ENCODE measurements around the gene CCDC88B. TPM values are rescaled to one million over a fixed set of nuclear protein-coding genes. Genes with fewer than 3 reads are reported as not detected.
A peak's percentile ranks its signal among the peaks of the same experiment; 100 is the strongest.

CCDC88B gene
- total RNA-seq, 1 experiment from 2014 or later = 14.7 TPM

GRCh38 chr11:64358907-64359711 is 19.1 kb downstream of the CCDC88B start, which contains the start of gene RPS6KA4 (continued):
- no peak for TF ChIP-seq ATF3 (IDR thresholded peaks at IDR 0.05)
- TF ChIP-seq ZFX (IDR thresholded peaks at IDR 0.05) = peak; percentile 69; the same call in 1 of the 2 replicates
- TF ChIP-seq EZH2 (IDR thresholded peaks at IDR 0.05) = no peak

GRCh38 chr11:64359712-64360445 is 19.9 kb downstream of the CCDC88B start:
- Histone ChIP-seq H3K27ac (ENCODE audit: low read depth, low read length) (peak overlapping the region; percentile 87), H3K4me1 (ENCODE audit: control insufficient read depth in 1 of 2, insufficient read depth in 2 of 2, low read length in 2 of 2) (peaks cover 28 to 53% of the 10 kb centered on the region in 2 experiments), H3K9ac (ENCODE audit: low read length) (peak overlapping the region; percentile 95)
- TF ChIP-seq ZBTB33 (IDR thresholded peaks at IDR 0.05; ENCODE audit: extremely low read depth, insufficient replicate concordance, low read length) = no peak
- TF ChIP-seq YY1 (IDR thresholded peaks at IDR 0.05; ENCODE audit: extremely low read depth, insufficient replicate concordance, low read depth, low read length) = no peak
- TF ChIP-seq EZH2phosphoT487 (IDR thresholded peaks at IDR 0.05; ENCODE audit: borderline replicate concordance) = no peak
- no peak for TF ChIP-seq ATF3 (IDR thresholded peaks at IDR 0.05)
- no peak for TF ChIP-seq JUND (IDR thresholded peaks at IDR 0.05)
- TF ChIP-seq MAX (IDR thresholded peaks at IDR 0.05) = no peak
- no peak for TF ChIP-seq POLR2A (IDR thresholded peaks at IDR 0.05; ENCODE audit: borderline replicate concordance, extremely low read depth, insufficient read depth, insufficient read length)
- TF ChIP-seq RAD21 (IDR thresholded peaks at IDR 0.05; ENCODE audit: low read depth) = no peak
- TF ChIP-seq CTCF (IDR thresholded peaks at IDR 0.05 in 2 of 3, conservative IDR thresholded peaks at IDR 0.05 in 1 of 3; ENCODE audit: borderline replicate concordance in 1 of 3, insufficient read depth in 1 of 3, low read depth in 2 of 3, low read length in 2 of 3) = no peak
- no peak for TF ChIP-seq REST (IDR thresholded peaks at IDR 0.05; ENCODE audit: low read depth)
- TF ChIP-seq EZH2 (IDR thresholded peaks at IDR 0.05) = no peak

More at GRCh38 chr11:64359712-64360445, 19.9 kb downstream of the CCDC88B start:
- no peaks in the 10 kb centered on the region for H3K9me2 ChIP-seq (ENCODE audit: insufficient read depth)
- ATAC-seq = no peak
- CTCF ChIA-PET = no interaction called here
- BruUV-seq (replicated peaks) = no TSS peak
- no peak overlapping the region for H2AFZ ChIP-seq (ENCODE audit: low read depth, low read length, poor library complexity, severe bottlenecking)
- intact Hi-C loops (cut with micrococcal nuclease) = loop anchor here (1.0 to 5.0 kb wide), 4 partner anchors 43 to 362 kb away; partner anchors contain the start of genes NRXN2 and TRMT112
- H3K79me2 ChIP-seq (ENCODE audit: insufficient read depth, low read length) = peaks cover 35% of the 10 kb centered on the region; the same call in 1 of the 2 replicates
- no peaks in the 10 kb centered on the region for H3K27me3 ChIP-seq (ENCODE audit: insufficient read depth, low read length)
- POLR2A ChIA-PET = interaction anchor here (1.2 to 3.1 kb wide), 2 partner anchors 12 to 13 kb away, joined by 5 to 12 read pairs; no protein-coding TSS in a partner anchor
- peak overlapping the region; percentile 84 to 97 for H3K4me3 ChIP-seq (replicated peaks in 1 of 2; ENCODE audit: low read depth in 1 of 2, low read length in 2 of 2)
- no peaks in the 10 kb centered on the region for H4K20me1 ChIP-seq (ENCODE audit: insufficient read depth)
- DNase-seq (ENCODE audit: low read depth, low spot score) = no peak
- RAD21 ChIA-PET (ENCODE audit: low non-redundant PET in 1 of 2, low total read pairs in 2 of 2, uncharacterized antibody in 2 of 2, unreplicated experiment in 2 of 2) = no interaction called here
- H3K36me3 ChIP-seq (ENCODE audit: control insufficient read depth in 1 of 2, insufficient read depth in 2 of 2, low read length in 2 of 2) = peaks cover 4 to 35% of the 10 kb centered on the region in 2 experiments; a peak in 3 of 4 replicates
- H3K4me2 ChIP-seq (ENCODE audit: low read length) = peak overlapping the region; percentile 84
- no peaks in the 10 kb centered on the region for H3K9me3 ChIP-seq (ENCODE audit: control insufficient read depth in 1 of 2, insufficient read depth in 1 of 2, low read depth in 1 of 2, low read length in 2 of 2)

All from HCT116 (cell line).